Measurements from ENCODE around the gene ULK2. TPM values are rescaled to one million over a fixed set of nuclear protein-coding genes. Genes with fewer than 3 reads are reported as not detected.

Gene ULK2
- total and polyA plus RNA-seq, 4 donors = 35.2 to 72.3 (median 53.5) TPM

DNA sequence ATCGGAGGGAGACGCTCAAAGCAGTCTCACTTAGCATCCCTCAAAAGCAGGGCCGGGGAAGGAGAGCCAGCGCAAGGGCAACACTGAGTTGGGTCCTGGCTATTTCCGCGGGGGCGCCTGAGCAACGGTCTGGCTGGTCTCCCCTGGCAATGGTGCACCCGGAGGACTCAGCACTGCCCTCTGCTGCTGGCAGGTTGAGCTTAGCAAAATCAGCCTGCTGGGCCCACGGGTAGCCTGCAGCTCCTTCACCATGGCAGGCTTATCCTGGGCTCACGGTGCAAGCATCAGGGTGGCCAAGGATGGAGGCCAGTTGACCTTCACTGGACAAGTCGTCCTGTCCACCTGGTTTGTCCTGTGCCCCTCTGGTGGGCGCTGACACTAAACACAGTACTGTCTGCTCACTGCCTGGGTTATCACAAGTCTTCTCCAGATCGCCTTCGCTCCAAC lies 105.2 kb downstream of the ULK2 start:
- no peaks in the 10 kb centered on the region for H3K36me3 ChIP-seq (ENCODE audit: control insufficient read depth, insufficient read depth, low read length)
- no peaks in the 10 kb centered on the region for H3K9me3 ChIP-seq (ENCODE audit: control insufficient read depth, insufficient read depth, low read length)
- no peaks in the 10 kb centered on the region for H3K27me3 ChIP-seq (ENCODE audit: control insufficient read depth, insufficient read depth, low read length)
- peaks cover 23% of the 10 kb centered on the region for H3K4me1 ChIP-seq (ENCODE audit: control insufficient read depth, insufficient read depth, low read length)
- peak in 4 of 6 donors; percentile 35 to 90 (median 64) for DNase-seq (ENCODE audit: low read depth in 4 of 6, low spot score in 6 of 6)
- no peak overlapping the region for H3K4me3 ChIP-seq (ENCODE audit: low read depth, low read length)
- no peak overlapping the region for H3K27ac ChIP-seq (ENCODE audit: low read depth, low read length)
- 17% methylated on average over 15 of the region's 15 CpGs for WGBS (ENCODE audit: insufficient coverage)

DNA sequence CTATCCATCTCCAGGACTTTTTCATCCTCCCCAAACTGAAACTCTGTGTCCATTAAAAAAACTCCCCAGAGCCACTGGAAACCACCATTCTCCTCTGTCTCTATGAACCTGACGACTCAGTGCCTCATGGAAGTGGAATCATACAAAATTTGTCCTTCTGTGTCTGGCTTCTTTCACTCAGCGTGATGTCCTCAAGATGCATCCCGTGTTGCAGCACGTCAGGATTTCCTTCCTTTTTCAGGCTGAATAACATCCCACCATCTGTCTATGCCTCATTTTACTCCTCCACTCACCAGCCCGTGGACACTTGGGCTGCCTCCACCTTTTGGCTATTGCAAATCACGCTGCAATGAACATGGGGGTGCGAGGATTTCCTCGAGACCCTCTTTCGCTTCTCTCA lies 107.0 kb downstream of the ULK2 start:
- Histone ChIP-seq H3K4me3 (ENCODE audit: low read depth, low read length) (no peak overlapping the region), H3K36me3 (ENCODE audit: control insufficient read depth, insufficient read depth, low read length) (no peaks in the 10 kb centered on the region), H3K9me3 (ENCODE audit: control insufficient read depth, insufficient read depth, low read length) (no peaks in the 10 kb centered on the region), H3K4me1 (ENCODE audit: control insufficient read depth, insufficient read depth, low read length) (peaks cover 12% of the 10 kb centered on the region), H3K27ac (ENCODE audit: low read depth, low read length) (no peak overlapping the region), H3K27me3 (ENCODE audit: control insufficient read depth, insufficient read depth, low read length) (no peaks in the 10 kb centered on the region)
- DNase-seq (ENCODE audit: low read depth in 4 of 6, low spot score in 6 of 6) = no peak
- 89% methylated on average over 6 of the region's 9 CpGs for whole genome bisulfite sequencing (ENCODE audit: insufficient coverage)

DNA sequence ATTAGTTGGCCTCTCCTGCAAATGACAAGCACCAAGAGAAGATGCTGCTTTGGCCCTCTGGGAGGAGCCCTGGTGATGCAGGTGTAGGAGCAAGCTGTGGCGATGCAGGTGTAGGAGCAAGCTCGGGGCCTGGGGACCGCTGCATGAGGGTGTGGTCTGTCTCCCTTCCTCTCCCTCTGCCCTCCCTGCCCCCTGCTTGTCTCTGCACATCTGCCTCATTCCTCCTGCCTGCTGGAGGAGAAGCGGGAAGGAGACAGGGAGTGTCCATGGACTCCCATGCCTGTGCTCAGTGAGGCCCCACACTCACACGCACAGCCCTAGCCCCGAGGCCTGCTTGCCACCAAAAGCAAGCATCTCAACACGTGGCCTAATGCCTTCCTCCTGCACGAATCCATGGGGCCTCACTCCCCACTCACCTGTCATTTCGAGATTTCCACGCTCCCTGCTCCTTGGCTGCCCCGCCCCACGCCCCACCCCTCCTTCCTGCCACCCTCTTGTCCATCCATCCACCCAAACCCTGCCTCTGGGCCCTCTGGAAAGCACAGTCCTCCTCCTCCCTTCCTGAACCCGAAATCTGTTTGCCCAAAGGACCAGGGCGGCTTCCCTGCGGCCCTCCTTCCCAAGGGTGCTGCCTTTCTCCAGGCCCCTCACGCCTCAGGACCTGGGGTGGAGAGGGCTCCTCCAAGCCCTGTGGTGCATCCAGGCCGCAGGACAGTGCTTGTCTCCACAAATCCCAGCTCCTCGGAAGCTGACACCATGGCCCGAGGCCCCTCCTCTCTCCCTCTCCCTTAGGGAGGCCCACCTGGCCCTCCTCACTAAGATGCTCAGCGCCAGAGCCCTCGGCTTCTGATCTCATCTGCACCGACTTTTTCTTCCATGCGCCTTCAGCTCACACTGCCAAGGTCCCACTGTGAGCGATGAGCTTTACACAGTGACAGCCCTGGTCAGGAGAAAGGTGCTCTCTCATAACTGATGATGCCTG lies 107.9 kb downstream of the ULK2 start:
- no peaks in the 10 kb centered on the region for H3K27me3 ChIP-seq (ENCODE audit: control insufficient read depth, insufficient read depth, low read length)
- 76% methylated on average over 21 of the region's 24 CpGs for WGBS (ENCODE audit: insufficient coverage)
- H3K36me3 ChIP-seq (ENCODE audit: control insufficient read depth, insufficient read depth, low read length) = no peaks in the 10 kb centered on the region

DNA sequence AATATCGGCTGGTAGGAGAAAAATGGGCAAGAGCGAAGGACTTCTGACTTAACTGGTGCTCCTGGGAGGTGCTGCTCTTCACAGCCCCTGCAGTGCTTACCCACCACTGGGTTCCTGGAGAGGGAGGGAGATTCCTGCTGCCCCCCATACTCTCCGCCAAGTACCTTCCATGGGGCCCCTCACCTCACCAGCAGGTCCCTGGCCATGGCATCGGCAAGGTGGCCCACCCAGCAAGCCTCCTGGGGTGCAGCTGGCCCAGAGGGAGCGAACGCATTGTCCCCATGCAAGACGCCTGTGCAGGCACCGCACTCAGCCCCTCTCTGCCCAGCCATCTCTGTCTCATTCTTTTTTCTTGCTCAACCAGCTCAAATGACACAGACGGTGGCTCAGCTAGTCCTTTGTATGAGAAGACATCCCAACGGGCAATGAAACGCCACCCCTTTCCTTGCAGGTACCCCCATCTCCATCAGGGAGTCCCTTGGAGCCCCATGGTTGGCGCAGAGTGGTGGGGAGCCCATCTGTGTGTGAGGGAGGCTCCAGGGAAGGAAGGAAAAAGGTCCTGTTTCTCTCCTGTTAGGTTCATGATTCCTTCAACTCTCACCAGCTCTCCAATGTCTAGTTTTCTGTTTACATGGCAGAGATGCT lies 110.1 kb downstream of the ULK2 start:
- 84% methylated on average over 7 of the region's 12 CpGs for WGBS (ENCODE audit: insufficient coverage)
- Histone ChIP-seq H3K27me3 (ENCODE audit: control insufficient read depth, insufficient read depth, low read length) (no peaks in the 10 kb centered on the region), H3K9me3 (ENCODE audit: control insufficient read depth, insufficient read depth, low read length) (no peaks in the 10 kb centered on the region), H3K36me3 (ENCODE audit: control insufficient read depth, insufficient read depth, low read length) (no peaks in the 10 kb centered on the region), H3K27ac (ENCODE audit: low read depth, low read length) (no peak overlapping the region), H3K4me3 (ENCODE audit: low read depth, low read length) (no peak overlapping the region), H3K4me1 (ENCODE audit: control insufficient read depth, insufficient read depth, low read length) (peaks cover 13% of the 10 kb centered on the region)
- DNase-seq (ENCODE audit: low read depth in 4 of 6, low spot score in 6 of 6) = no peak

More for the DNA sequence above, 107.9 kb downstream of the ULK2 start:
- Histone ChIP-seq H3K9me3 (ENCODE audit: control insufficient read depth, insufficient read depth, low read length) (no peaks in the 10 kb centered on the region), H3K4me1 (ENCODE audit: control insufficient read depth, insufficient read depth, low read length) (peaks cover 12% of the 10 kb centered on the region), H3K27ac (ENCODE audit: low read depth, low read length) (no peak overlapping the region), H3K4me3 (ENCODE audit: low read depth, low read length) (no peak overlapping the region)
- DNase-seq (ENCODE audit: low read depth in 4 of 6, low spot score in 6 of 6) = no peak

DNA sequence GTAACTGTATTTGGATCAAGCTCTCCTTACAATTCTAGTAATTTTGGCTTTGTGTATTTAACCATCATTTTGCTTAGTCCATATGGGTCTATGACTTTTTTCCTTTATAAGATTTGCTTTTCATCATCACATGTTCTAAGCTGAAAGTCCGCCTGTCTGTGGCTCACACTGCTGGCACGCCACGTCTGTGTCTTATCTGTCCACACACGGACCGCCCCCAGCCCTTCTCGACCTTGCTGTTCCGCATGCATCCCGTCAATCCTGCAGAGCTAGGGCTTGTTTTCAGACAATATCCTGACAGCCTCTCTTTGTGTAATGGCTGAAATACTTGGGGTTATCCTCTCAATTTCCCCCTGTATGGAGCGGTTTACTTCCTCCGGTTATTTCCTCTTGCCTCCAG lies 111.2 kb downstream of the ULK2 start:
- no peaks in the 10 kb centered on the region for H3K9me3 ChIP-seq (ENCODE audit: control insufficient read depth, insufficient read depth, low read length)
- no peak for DNase-seq (ENCODE audit: low read depth in 4 of 6, low spot score in 6 of 6)
- peaks cover 5% of the 10 kb centered on the region for H3K4me1 ChIP-seq (ENCODE audit: control insufficient read depth, insufficient read depth, low read length)
- WGBS (ENCODE audit: insufficient coverage) = 81% methylated on average over 9 of the region's 10 CpGs
- H3K27me3 ChIP-seq (ENCODE audit: control insufficient read depth, insufficient read depth, low read length) = no peaks in the 10 kb centered on the region
- no peaks in the 10 kb centered on the region for H3K36me3 ChIP-seq (ENCODE audit: control insufficient read depth, insufficient read depth, low read length)
- H3K4me3 ChIP-seq (ENCODE audit: low read depth, low read length) = no peak overlapping the region
- no peak overlapping the region for H3K27ac ChIP-seq (ENCODE audit: low read depth, low read length)

DNA sequence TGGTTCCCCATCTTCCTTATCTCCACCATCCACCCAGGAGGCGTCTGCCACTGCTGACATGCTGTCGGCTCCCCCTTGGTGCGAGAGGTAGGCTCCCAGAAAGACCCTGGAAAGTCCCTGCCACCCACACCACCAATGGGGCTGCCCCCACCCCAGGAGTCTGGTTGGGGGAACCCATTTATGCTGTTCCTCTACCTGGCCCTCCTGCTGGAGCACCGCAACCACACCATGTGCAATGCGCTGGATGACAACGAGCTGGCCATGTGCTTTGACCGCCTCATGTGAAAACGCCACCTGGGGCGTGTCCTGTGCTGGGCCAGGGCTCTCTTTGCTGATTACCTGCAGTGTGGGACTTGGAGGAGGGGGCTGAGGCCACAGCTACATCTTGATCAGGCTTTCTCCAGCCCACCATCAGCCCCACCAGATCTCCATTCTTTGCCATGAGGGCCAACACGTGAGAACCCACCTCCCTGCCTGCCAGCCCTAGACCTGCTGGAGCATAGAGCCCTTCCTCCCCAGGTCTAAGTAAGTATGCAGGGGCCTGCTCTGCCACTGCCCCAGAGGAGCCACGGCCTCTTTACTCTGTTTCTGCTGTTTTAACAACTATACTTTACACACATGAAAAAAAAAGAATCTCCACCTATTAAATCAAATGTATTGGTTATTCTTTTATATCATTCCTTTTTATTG lies 111.8 kb downstream of the ULK2 start:
- Histone ChIP-seq H3K9me3 (ENCODE audit: control insufficient read depth, insufficient read depth, low read length) (no peaks in the 10 kb centered on the region), H3K27ac (ENCODE audit: low read depth, low read length) (no peak overlapping the region), H3K36me3 (ENCODE audit: control insufficient read depth, insufficient read depth, low read length) (no peaks in the 10 kb centered on the region), H3K4me1 (ENCODE audit: control insufficient read depth, insufficient read depth, low read length) (peaks cover 5% of the 10 kb centered on the region), H3K4me3 (ENCODE audit: low read depth, low read length) (no peak overlapping the region), H3K27me3 (ENCODE audit: control insufficient read depth, insufficient read depth, low read length) (no peaks in the 10 kb centered on the region)
- 94% methylated on average over 10 of the region's 11 CpGs for WGBS (ENCODE audit: insufficient coverage)
- no peak for DNase-seq (ENCODE audit: low read depth in 4 of 6, low spot score in 6 of 6)

DNA sequence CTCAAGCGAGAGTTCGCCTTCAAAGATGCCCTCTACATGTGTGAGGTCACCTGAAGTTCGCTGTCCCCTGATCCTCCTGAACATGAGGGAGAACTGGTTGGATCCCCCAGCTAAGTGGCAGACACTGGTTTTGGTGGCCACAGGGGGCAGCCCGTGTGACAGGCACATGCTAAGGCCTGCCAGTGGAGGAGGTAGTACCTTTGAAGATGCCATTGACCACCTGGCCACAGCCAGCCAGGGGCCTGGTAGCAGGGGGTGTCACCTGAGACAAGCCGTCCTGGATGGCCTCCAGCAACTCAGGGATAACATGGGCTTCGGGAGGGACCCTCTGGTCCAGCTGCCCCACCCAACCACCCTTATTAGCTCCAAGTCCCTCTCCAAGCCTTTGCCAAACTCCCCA lies 112.3 kb downstream of the ULK2 start:
- Histone ChIP-seq H3K9me3 (ENCODE audit: control insufficient read depth, insufficient read depth, low read length) (no peaks in the 10 kb centered on the region), H3K27me3 (ENCODE audit: control insufficient read depth, insufficient read depth, low read length) (no peaks in the 10 kb centered on the region), H3K27ac (ENCODE audit: low read depth, low read length) (no peak overlapping the region), H3K4me3 (ENCODE audit: low read depth, low read length) (no peak overlapping the region), H3K36me3 (ENCODE audit: control insufficient read depth, insufficient read depth, low read length) (no peaks in the 10 kb centered on the region), H3K4me1 (ENCODE audit: control insufficient read depth, insufficient read depth, low read length) (peaks cover 5% of the 10 kb centered on the region)
- WGBS (ENCODE audit: insufficient coverage) = 80% methylated on average over 6 of the region's 6 CpGs
- no peak for DNase-seq (ENCODE audit: low read depth in 4 of 6, low spot score in 6 of 6)

DNA sequence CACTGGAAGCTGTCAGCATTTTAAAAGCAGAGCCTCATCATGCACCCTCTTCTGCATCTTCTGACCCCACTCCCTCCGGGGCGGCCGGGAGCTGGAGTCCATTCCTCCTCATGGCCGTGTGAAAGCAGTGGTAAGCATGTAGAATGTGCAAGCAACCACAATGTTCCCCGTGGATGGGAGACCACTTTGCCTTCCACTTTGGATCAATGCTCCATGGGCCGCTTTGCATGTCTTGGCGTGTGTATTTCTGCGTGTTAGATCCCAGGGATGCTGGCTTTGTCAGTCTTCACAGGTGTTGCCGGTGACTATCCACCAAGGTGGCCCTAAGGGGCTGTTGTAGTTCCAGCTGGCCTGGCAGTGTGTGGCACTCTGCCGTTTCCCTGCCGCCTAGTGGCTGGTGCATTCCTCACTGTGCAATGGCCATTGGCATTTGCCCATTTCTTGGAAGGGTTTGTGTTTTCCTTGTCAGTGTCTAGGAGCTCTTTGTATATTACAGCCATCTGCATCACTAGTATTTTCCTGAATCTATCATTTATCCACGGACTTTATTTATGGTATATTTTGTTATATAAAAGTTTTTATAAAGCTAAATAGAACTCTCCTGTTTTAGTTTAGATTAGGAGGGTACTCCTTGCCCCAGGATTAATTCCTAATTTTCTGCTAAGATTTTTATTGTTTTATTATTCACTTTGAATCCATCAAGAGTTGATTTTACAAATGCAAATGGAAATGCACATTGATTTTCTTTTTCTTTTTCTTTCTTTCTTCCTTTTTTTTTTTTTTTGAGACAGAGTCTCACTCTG lies 113.9 kb downstream of the ULK2 start:
- DNase-seq (ENCODE audit: low read depth in 4 of 6, low spot score in 6 of 6) = peak in 1 of 6 donors; percentile 6
- Histone ChIP-seq H3K27ac (ENCODE audit: low read depth, low read length) (no peak overlapping the region), H3K4me3 (ENCODE audit: low read depth, low read length) (no peak overlapping the region), H3K36me3 (ENCODE audit: control insufficient read depth, insufficient read depth, low read length) (no peaks in the 10 kb centered on the region), H3K27me3 (ENCODE audit: control insufficient read depth, insufficient read depth, low read length) (no peaks in the 10 kb centered on the region), H3K9me3 (ENCODE audit: control insufficient read depth, insufficient read depth, low read length) (no peaks in the 10 kb centered on the region), H3K4me1 (ENCODE audit: control insufficient read depth, insufficient read depth, low read length) (peaks cover 6% of the 10 kb centered on the region)
- WGBS (ENCODE audit: insufficient coverage) = 82% methylated on average over 10 of the region's 12 CpGs

DNA sequence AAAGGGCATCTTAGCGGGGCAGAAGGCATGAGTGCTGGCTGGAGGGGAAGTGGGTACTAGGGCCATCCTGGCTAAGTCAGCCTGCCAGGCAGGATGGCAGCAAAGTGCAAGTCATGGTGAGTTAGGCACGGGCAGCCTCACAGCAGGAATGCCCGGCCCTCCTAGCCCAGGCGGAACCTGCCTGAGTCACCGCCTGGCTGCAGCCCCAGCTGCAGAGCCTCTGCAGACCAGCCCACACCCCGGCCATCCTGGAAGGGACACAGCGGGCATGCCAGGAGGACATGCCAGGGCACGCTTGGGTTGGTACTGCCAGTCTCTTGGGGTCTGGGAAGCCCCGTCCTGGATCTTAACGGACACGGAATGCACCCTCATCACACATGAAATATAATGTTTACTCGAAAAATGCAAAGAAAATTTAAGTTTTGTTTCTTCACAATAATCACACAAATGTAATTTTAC lies 114.7 kb downstream of the ULK2 start:
- H3K27ac ChIP-seq (ENCODE audit: low read depth, low read length) = no peak overlapping the region
- 66% methylated on average over 10 of the region's 12 CpGs for WGBS (ENCODE audit: insufficient coverage)
- DNase-seq (ENCODE audit: low read depth in 4 of 6, low spot score in 6 of 6) = no peak

More for the DNA sequence above, 114.7 kb downstream of the ULK2 start:
- Histone ChIP-seq H3K9me3 (ENCODE audit: control insufficient read depth, insufficient read depth, low read length) (no peaks in the 10 kb centered on the region), H3K36me3 (ENCODE audit: control insufficient read depth, insufficient read depth, low read length) (no peaks in the 10 kb centered on the region), H3K4me3 (ENCODE audit: low read depth, low read length) (no peak overlapping the region), H3K4me1 (ENCODE audit: control insufficient read depth, insufficient read depth, low read length) (peaks cover 14% of the 10 kb centered on the region), H3K27me3 (ENCODE audit: control insufficient read depth, insufficient read depth, low read length) (no peaks in the 10 kb centered on the region)
